MM.1S (cell line): ENCODE data around the gene CACNG4.

Experiments
- DNase-seq: peaks from one replicate; pipeline ENCODE4 v3.0.0-alpha.2; 2015
- H2AFZ ChIP-seq: fragments of 300-600 bp; sonication (generic); 2 replicates; pipeline ENCODE4 v1.6.0; 2016; ENCODE audit warnings: antibody characterized with exemption, low read length
- H3F3A ChIP-seq: fragments of 300-600 bp; sonication (generic); 2 replicates; pipeline ENCODE4 v1.6.1; 2016; ENCODE audit warnings: mild to moderate bottlenecking, antibody characterized with exemption, low read length, moderate library complexity, mixed read lengths; ENCODE audit not compliant: insufficient read depth
- H3K27ac ChIP-seq: fragments of 300-600 bp; sonication (generic); 2 replicates; pipeline ENCODE4 v1.5.1; 2016; ENCODE audit warnings: mild to moderate bottlenecking, low read length
- H3K27me3 ChIP-seq: fragments of 300-600 bp; sonication (generic); replicated peaks from 2 replicates; pipeline ENCODE4 v1.6.0; 2016; ENCODE audit warnings: low read length; ENCODE audit not compliant: insufficient read depth
- H3K36me3 ChIP-seq: fragments of 300-600 bp; sonication (generic); replicated peaks from 2 replicates; pipeline ENCODE4 v1.6.1; 2016; ENCODE audit warnings: mild to moderate bottlenecking, low read length, mixed read lengths; ENCODE audit not compliant: insufficient read depth
- H3K4me1 ChIP-seq: fragments of 300-600 bp; sonication (generic); 2 replicates; pipeline ENCODE4 v1.6.1; 2016; ENCODE audit warnings: low read length, mixed read lengths
- H3K4me2 ChIP-seq: fragments of 300-600 bp; sonication (generic); 2 replicates; pipeline ENCODE4 v1.6.0; 2016; ENCODE audit warnings: low read depth, low read length
- H3K4me3 ChIP-seq: fragments of 300-600 bp; sonication (generic); 2 replicates; pipeline ENCODE4 v1.5.1; 2016; ENCODE audit warnings: low read length, mixed read lengths
- H3K79me2 ChIP-seq: fragments of 300-600 bp; sonication (generic); 2 replicates; pipeline ENCODE4 v1.6.1; 2016; ENCODE audit warnings: mixed run types, low read length, mixed read lengths
- H3K9ac ChIP-seq: fragments of 300-600 bp; sonication (generic); 2 replicates; pipeline ENCODE4 v1.6.1; 2016; ENCODE audit warnings: low read length, mixed read lengths
- H3K9me2 ChIP-seq: fragments of 300-600 bp; sonication (generic); replicated peaks from 2 replicates; pipeline ENCODE4 v1.6.1; 2016; ENCODE audit warnings: mild to moderate bottlenecking, low read length, mixed read lengths; ENCODE audit not compliant: insufficient read depth
- H3K9me3 ChIP-seq: fragments of 300-600 bp; sonication (generic); replicated peaks from 2 replicates; pipeline ENCODE4 v1.6.1; 2016; ENCODE audit warnings: mild to moderate bottlenecking, low read length, mixed read lengths; ENCODE audit not compliant: insufficient read depth
- H4K20me1 ChIP-seq: fragments of 300-600 bp; sonication (generic); 2 replicates; pipeline ENCODE4 v1.6.1; 2016; ENCODE audit warnings: mild to moderate bottlenecking, low read length, moderate library complexity, mixed read lengths; ENCODE audit not compliant: insufficient read depth
- EZH2 ChIP-seq: fragments of 300-600 bp; sonication (generic); optimal IDR thresholded peaks from 2 replicates; pipeline ENCODE3; 2017; ENCODE audit warnings: low read depth, mild to moderate bottlenecking, antibody characterized with exemption, low read length, mixed read lengths
- EZH2phosphoT487 ChIP-seq: fragments of 300-600 bp; sonication (generic); IDR thresholded peaks from 2 replicates; pipeline ENCODE4 v1.6.1; 2018; ENCODE audit warnings: antibody characterized with exemption, low read length
- TF ChIP-seq, protein P1 (sequence below): fragments of 300-600 bp; sonication (generic); IDR thresholded peaks from 2 replicates; pipeline ENCODE4 v1.5.1; 2016; ENCODE audit warnings: antibody characterized with exemption, low read length, mixed read lengths

The CACNG4 gene

DNA sequence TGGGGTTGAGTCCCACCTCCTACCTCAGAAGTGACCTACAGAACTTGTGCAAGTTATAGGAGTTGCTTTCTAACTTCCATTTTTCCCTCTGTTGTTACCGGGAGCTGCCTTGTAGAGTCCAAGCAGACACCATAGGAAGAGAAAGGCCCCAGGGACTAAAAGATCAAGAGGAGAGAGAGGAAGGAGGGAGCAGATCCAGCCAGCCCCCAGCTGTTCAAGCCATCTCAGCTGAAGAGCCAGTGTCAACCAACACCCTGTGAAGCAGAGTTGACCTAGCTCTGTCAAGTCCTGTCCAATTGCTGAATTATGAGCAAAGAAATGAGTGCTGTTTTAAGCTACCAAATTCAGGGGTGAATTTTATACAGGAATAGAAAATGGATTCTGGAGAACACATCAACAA lies 34.9 kb upstream of the CACNG4 start:
- no peaks in the 10 kb centered on the region for H3K9me3 ChIP-seq

DNA sequence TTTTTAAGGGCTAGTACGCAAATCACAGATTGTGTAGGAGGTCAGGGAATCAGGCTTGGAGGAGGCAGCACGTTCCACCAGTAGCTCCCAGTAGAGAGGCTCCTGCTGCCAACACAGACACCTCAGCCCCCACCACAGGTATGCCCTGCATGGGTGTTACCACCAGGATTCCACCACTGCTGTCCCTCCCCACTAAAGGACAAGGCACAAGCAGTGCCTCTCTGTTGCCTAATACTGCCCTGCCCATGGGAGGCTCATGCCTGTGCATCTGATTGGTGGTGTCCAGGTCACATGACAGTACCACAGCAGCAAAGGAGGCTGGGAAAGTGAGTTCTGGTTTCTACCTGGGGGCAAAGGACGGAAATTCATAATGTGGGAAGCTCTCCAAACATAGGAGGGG lies 33.6 kb upstream of the CACNG4 start:
- Histone ChIP-seq H3K9me2 (no peaks in the 10 kb centered on the region), H4K20me1 (no peaks in the 10 kb centered on the region), H3K4me1 (no peaks in the 10 kb centered on the region), H3K27me3 (no peaks in the 10 kb centered on the region), H3F3A (no peaks in the 10 kb centered on the region), H3K79me2 (no peaks in the 10 kb centered on the region), H3K36me3 (no peaks in the 10 kb centered on the region), H3K27ac (no peak overlapping the region), H3K9ac (no peak overlapping the region), H2AFZ (no peak overlapping the region), H3K4me3 (no peak overlapping the region), H3K9me3 (no peaks in the 10 kb centered on the region), H3K4me2 (no peak overlapping the region)
- TF ChIP-seq EZH2phosphoT487 (no peak), EZH2 (no peak)
- TF ChIP-seq, protein P1, sequence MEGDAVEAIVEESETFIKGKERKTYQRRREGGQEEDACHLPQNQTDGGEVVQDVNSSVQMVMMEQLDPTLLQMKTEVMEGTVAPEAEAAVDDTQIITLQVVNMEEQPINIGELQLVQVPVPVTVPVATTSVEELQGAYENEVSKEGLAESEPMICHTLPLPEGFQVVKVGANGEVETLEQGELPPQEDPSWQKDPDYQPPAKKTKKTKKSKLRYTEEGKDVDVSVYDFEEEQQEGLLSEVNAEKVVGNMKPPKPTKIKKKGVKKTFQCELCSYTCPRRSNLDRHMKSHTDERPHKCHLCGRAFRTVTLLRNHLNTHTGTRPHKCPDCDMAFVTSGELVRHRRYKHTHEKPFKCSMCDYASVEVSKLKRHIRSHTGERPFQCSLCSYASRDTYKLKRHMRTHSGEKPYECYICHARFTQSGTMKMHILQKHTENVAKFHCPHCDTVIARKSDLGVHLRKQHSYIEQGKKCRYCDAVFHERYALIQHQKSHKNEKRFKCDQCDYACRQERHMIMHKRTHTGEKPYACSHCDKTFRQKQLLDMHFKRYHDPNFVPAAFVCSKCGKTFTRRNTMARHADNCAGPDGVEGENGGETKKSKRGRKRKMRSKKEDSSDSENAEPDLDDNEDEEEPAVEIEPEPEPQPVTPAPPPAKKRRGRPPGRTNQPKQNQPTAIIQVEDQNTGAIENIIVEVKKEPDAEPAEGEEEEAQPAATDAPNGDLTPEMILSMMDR: no peak
- no peak for DNase-seq

More for the DNA sequence above, 34.9 kb upstream of the CACNG4 start:
- Histone ChIP-seq H2AFZ (no peak overlapping the region), H3K4me3 (no peak overlapping the region), H3K36me3 (no peaks in the 10 kb centered on the region), H3K79me2 (no peaks in the 10 kb centered on the region), H3K4me1 (no peaks in the 10 kb centered on the region), H3K4me2 (no peak overlapping the region), H3K27me3 (no peaks in the 10 kb centered on the region), H3K9me2 (no peaks in the 10 kb centered on the region), H3K9ac (no peak overlapping the region), H4K20me1 (no peaks in the 10 kb centered on the region), H3K27ac (no peak overlapping the region), H3F3A (no peaks in the 10 kb centered on the region)
- no peak for TF ChIP-seq EZH2phosphoT487
- TF ChIP-seq, protein P1: no peak
- no peak for TF ChIP-seq EZH2
- DNase-seq: no peak

DNA sequence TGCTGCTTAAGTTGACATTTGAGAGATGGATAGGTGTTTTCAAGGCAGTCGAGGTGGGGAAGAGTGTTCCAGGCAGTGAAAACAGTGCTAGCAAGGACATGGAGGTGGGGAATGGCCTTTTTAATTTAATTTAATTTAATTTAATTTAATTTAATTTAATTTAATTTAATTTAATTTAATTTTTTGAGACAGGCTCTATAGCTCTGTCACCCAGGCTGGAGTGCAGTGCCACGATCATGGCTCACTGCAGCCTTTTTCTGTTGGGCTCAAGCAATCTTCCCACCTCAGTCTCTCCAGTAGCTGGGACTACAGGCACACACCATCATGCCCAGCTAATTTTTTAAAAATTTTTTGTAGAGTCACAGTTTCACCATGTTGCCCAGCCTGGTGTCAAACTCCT lies 32.2 kb upstream of the CACNG4 start:
- no peak overlapping the region for H3K4me2 ChIP-seq
- H3K9me3 ChIP-seq: no peaks in the 10 kb centered on the region
- H3K4me1 ChIP-seq: no peaks in the 10 kb centered on the region
- H4K20me1 ChIP-seq: no peaks in the 10 kb centered on the region
- H2AFZ ChIP-seq: no peak overlapping the region
- no peak overlapping the region for H3K9ac ChIP-seq
- no peaks in the 10 kb centered on the region for H3F3A ChIP-seq
- H3K36me3 ChIP-seq: no peaks in the 10 kb centered on the region
- no peaks in the 10 kb centered on the region for H3K27me3 ChIP-seq
- DNase-seq: no peak
- no peak overlapping the region for H3K4me3 ChIP-seq
- H3K9me2 ChIP-seq: no peaks in the 10 kb centered on the region
- no peaks in the 10 kb centered on the region for H3K79me2 ChIP-seq
- TF ChIP-seq EZH2: no peak
- TF ChIP-seq, protein P1: no peak
- TF ChIP-seq EZH2phosphoT487: no peak
- no peak overlapping the region for H3K27ac ChIP-seq
